ENCODE results near the gene NT5C2.

NT5C2 gene

GRCh38 chr10:103154521-103155299 lies 38.4 kb downstream of the NT5C2 start:
- no peak overlapping the region for H3K27ac ChIP-seq
- in situ Hi-C loops (cut with HindIII; ENCODE audit: low pct_ligation_motif_present, low sequenced_read_pairs), result no loop called here
- TF ChIP-seq CTCF (IDR thresholded peaks at IDR 0.05; ENCODE audit: low read depth, low read length, missing control alignments), result no peak
- DNase-seq, result no peak
- H3K27me3 ChIP-seq (replicated peaks), result no peaks in the 10 kb centered on the region
- peaks cover 2% of the 10 kb centered on the region for H3K36me3 ChIP-seq (replicated peaks)
- H3K4me3 ChIP-seq (ENCODE audit: low read depth, low read length), result no peak overlapping the region

GRCh38 chr10:103153302-103154197 lies 39.5 kb downstream of the NT5C2 start:
- no peak for DNase-seq
- TF ChIP-seq CTCF (IDR thresholded peaks at IDR 0.05; ENCODE audit: low read depth, low read length, missing control alignments), result no peak

GRCh38 chr10:103149991-103150622 lies 43.0 kb downstream of the NT5C2 start:
- in situ Hi-C loops (cut with HindIII; ENCODE audit: low pct_ligation_motif_present, low sequenced_read_pairs), result no loop called here

More at GRCh38 chr10:103153302-103154197, 39.5 kb downstream of the NT5C2 start:
- Histone ChIP-seq H3K27me3 (replicated peaks) (no peaks in the 10 kb centered on the region), H3K36me3 (replicated peaks) (peaks cover 2% of the 10 kb centered on the region), H3K27ac (peak overlapping the region; percentile 72), H3K4me3 (ENCODE audit: low read depth, low read length) (no peak overlapping the region)
- in situ Hi-C loops (cut with HindIII; ENCODE audit: low pct_ligation_motif_present, low sequenced_read_pairs), result no loop called here

GRCh38 chr10:103147645-103148044 lies 45.4 kb downstream of the NT5C2 start:
- no peak for DNase-seq
- in situ Hi-C loops (cut with HindIII; ENCODE audit: low pct_ligation_motif_present, low sequenced_read_pairs), result no loop called here
- H3K4me3 ChIP-seq (ENCODE audit: low read depth, low read length), result no peak overlapping the region
- H3K27me3 ChIP-seq (replicated peaks), result no peaks in the 10 kb centered on the region
- peaks cover 4% of the 10 kb centered on the region for H3K36me3 ChIP-seq (replicated peaks)
- H3K27ac ChIP-seq, result no peak overlapping the region
- TF ChIP-seq CTCF (IDR thresholded peaks at IDR 0.05; ENCODE audit: low read depth, low read length, missing control alignments), result no peak

More at GRCh38 chr10:103149991-103150622, 43.0 kb downstream of the NT5C2 start:
- H3K27ac ChIP-seq, result no peak overlapping the region
- H3K4me3 ChIP-seq (ENCODE audit: low read depth, low read length), result no peak overlapping the region
- TF ChIP-seq CTCF (IDR thresholded peaks at IDR 0.05; ENCODE audit: low read depth, low read length, missing control alignments), result no peak
- no peaks in the 10 kb centered on the region for H3K27me3 ChIP-seq (replicated peaks)
- peaks cover 4% of the 10 kb centered on the region for H3K36me3 ChIP-seq (replicated peaks)
- no peak for DNase-seq

- no peak for TF ChIP-seq CTCF (IDR thresholded peaks at IDR 0.05; ENCODE audit: low read depth, low read length, missing control alignments)
- peak overlapping the region; percentile 17 for H3K27ac ChIP-seq
- in situ Hi-C loops (cut with HindIII; ENCODE audit: low pct_ligation_motif_present, low sequenced_read_pairs), result no loop called here
- H3K27me3 ChIP-seq (replicated peaks), result no peaks in the 10 kb centered on the region
- peak; percentile 88 for DNase-seq
- H3K4me3 ChIP-seq (ENCODE audit: low read depth, low read length), result no peak overlapping the region
- peaks cover 2% of the 10 kb centered on the region for H3K36me3 ChIP-seq (replicated peaks)
Measured at GRCh38 chr10:103145860-103146466, 47.1 kb downstream of the NT5C2 start.
